CD8-positive, alpha-beta memory T cell (primary cell): Measurements from ENCODE around the gene ERICH4. TPM values are rescaled to one million over a fixed set of nuclear protein-coding genes. Genes with fewer than 3 reads are reported as not detected.

Source experiments
- CTCF ChIA-PET: fragments of 350-600 bp; sonication (Branson Sonifier 250); formaldehyde crosslinking; loops from one replicate; lab custom pipeline; 2021; ENCODE audit warnings: antibody characterized with exemption; lab: Charles Lee
- POLR2A ChIA-PET: fragments of 350-600 bp; sonication (Branson Sonifier 250); formaldehyde crosslinking; loops from one replicate; lab custom pipeline; 2021; ENCODE audit warnings: antibody characterized with exemption; lab: Charles Lee
- DNase-seq, 5 donors: peaks; one replicate each; pipeline versions ENCODE4 v3.0.0 to v3.0.0-alpha.2; 2020 to 2022; ENCODE audit warnings: mixed read lengths in 1 of 5
- H3K27ac ChIP-seq: one replicate; pipeline ENCODE4 v1.7.0; 2013; ENCODE audit warnings: low read depth, mild to moderate bottlenecking, low read length, moderate library complexity
- H3K27me3 ChIP-seq: 2 replicates; pipeline ENCODE4 v1.7.0; 2013; ENCODE audit warnings: low read length, mild to moderate bottlenecking; ENCODE audit not compliant: insufficient read depth, poor library complexity, severe bottlenecking
- H3K36me3 ChIP-seq: 2 replicates; pipeline ENCODE4 v1.7.0; 2013; ENCODE audit warnings: mild to moderate bottlenecking, low read length, moderate library complexity; ENCODE audit not compliant: insufficient read depth
- H3K4me1 ChIP-seq: 2 replicates; pipeline ENCODE4 v1.7.0; 2013; ENCODE audit warnings: mild to moderate bottlenecking, low read length, moderate library complexity; ENCODE audit not compliant: insufficient read depth
- H3K4me3 ChIP-seq: 2 replicates; pipeline ENCODE4 v1.7.0; 2013; ENCODE audit warnings: mild to moderate bottlenecking, low read length
- H3K9me3 ChIP-seq: 2 replicates; pipeline ENCODE4 v1.7.0; 2013; ENCODE audit warnings: mild to moderate bottlenecking, low read length
- H3K27ac Mint-ChIP-seq, 8 donors: one replicate each; pipeline ENCODE4 v1.8.0; 2020 to 2021; ENCODE audit warnings: mixed read lengths in 8 of 8, mild to moderate bottlenecking in 6 of 8, inconsistent platforms in 3 of 8, moderate library complexity in 3 of 8
- H3K27me3 Mint-ChIP-seq, 2 donors: one replicate each; pipeline ENCODE4 v1.8.0; 2020 to 2021; ENCODE audit warnings: mixed read lengths in 2 of 2, mild to moderate bottlenecking in 1 of 2, moderate library complexity in 1 of 2
- H3K36me3 Mint-ChIP-seq, 3 donors: one replicate each; pipeline ENCODE4 v1.8.0; 2020 to 2021; ENCODE audit warnings: mixed read lengths in 3 of 3, inconsistent platforms in 1 of 3, mild to moderate bottlenecking in 1 of 3
- H3K4me1 Mint-ChIP-seq, 3 donors: one replicate each; pipeline ENCODE4 v1.8.0; 2020 to 2021; ENCODE audit warnings: mixed read lengths in 3 of 3, inconsistent platforms in 1 of 3, mild to moderate bottlenecking in 1 of 3
- H3K4me3 Mint-ChIP-seq, 7 donors: one replicate each; pipeline ENCODE4 v1.8.0; 2020 to 2021; ENCODE audit warnings: mixed read lengths in 7 of 7, mild to moderate bottlenecking in 6 of 7, moderate library complexity in 4 of 7, inconsistent platforms in 2 of 7
- H3K9me3 Mint-ChIP-seq, 5 donors: one replicate each; pipeline ENCODE4 v1.8.0; 2020 to 2022; ENCODE audit warnings: mixed read lengths in 5 of 5, mild to moderate bottlenecking in 3 of 5, moderate library complexity in 2 of 5, inconsistent platforms in 1 of 5
- polyA plus RNA-seq: library from polyadenylated mRNA; unstranded; fragments of 300-500 nt; fragmentation: Illumina TruSeq; gene quantifications from one replicate; pipeline ENCODE4 v1.2.3, GENCODE V29; 2021
- total RNA-seq, 2 experiments: library from RNA; stranded (reverse); gene quantifications; one replicate each; pipeline ENCODE4 v1.2.3, GENCODE V29; 2021

The ERICH4 gene
- total and polyA plus RNA-seq, 3 experiments from 2014 or later, result not detected

DNA sequence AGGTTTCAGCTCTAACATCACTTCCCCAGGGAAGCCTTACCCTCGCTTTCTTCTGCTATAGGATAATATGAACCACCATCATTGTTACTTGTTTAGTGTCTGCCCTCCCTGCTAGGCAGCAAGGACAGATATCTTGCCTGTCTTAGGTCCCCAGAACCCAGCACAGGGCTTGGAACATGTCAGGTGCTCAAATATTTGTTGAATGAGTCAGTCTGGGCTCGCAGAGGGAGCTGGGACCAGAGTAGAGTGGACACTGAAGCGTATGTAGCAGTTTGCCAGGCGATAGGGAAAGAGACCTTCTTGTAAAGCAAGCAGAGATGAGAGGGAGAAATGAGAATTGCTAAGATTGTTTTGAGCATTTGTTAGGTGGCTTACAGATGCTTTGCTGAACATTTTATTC, 33.7 kb upstream of the ERICH4 start:
- peak overlapping the region in 7 of 8 donors; percentile 2 to 58 (median 53) for H3K27ac Mint-ChIP-seq
- no peaks in the 10 kb centered on the region for H3K9me3 Mint-ChIP-seq
- no peaks in the 10 kb centered on the region for H3K9me3 ChIP-seq
- peaks cover 0 to 49% (median 6%) of the 10 kb centered on the region in 3 donors for H3K36me3 Mint-ChIP-seq
- H3K27me3 Mint-ChIP-seq, result no peaks in the 10 kb centered on the region
- H3K4me3 Mint-ChIP-seq, result peak overlapping the region in 1 of 7 donors; percentile 20
- no peak for DNase-seq
- ChIA-PET CTCF (no interaction called here), POLR2A (no interaction called here)
- no peak overlapping the region for H3K4me3 ChIP-seq
- H3K27ac ChIP-seq, result peak overlapping the region; percentile 10
- H3K4me1 Mint-ChIP-seq, result peaks cover 13 to 25% (median 14%) of the 10 kb centered on the region in 3 donors
- peaks cover 10% of the 10 kb centered on the region for H3K36me3 ChIP-seq
- H3K27me3 ChIP-seq, result no peaks in the 10 kb centered on the region
- peaks cover 5% of the 10 kb centered on the region for H3K4me1 ChIP-seq

DNA sequence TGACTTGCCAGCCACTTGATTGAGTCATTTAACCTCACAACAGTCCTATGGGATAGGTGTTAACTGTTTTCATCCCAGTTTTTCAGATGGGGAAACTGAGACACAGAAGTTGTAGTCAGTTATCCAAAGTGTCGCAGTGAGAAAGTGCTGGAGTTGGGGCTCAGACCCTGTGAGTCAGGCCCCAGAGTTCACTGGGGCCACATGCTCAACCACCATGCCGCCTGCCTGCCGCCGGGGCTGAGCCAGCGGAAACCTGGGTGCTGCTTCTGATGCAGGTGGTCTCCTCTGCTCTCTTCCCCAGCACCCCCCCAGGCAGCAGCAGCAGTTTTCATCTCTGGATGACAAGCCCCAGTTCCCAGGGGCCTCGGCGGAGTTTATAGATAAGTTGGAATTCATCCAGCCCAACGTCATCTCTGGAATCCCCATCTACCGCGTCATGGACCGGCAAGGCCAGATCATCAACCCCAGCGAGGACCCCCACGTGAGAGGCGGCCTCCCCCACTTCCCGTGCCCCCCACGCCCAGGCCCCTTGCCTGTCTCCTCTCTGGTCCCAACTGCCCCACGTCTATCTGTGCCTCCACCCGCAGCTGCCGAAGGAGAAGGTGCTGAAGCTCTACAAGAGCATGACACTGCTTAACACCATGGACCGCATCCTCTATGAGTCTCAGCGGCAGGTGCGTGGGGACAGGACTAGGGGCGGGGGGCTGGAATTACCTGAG, 32.5 kb upstream of the ERICH4 start:
- H3K36me3 Mint-ChIP-seq, result peaks cover 0 to 58% (median 8%) of the 10 kb centered on the region in 3 donors
- H3K27me3 Mint-ChIP-seq, result no peaks in the 10 kb centered on the region
- Histone ChIP-seq H3K9me3 (no peaks in the 10 kb centered on the region), H3K4me3 (no peak overlapping the region), H3K27ac (no peak overlapping the region), H3K4me1 (peaks cover 5% of the 10 kb centered on the region), H3K27me3 (no peaks in the 10 kb centered on the region), H3K36me3 (peaks cover 21% of the 10 kb centered on the region)
- peaks cover 13 to 22% (median 14%) of the 10 kb centered on the region in 3 donors for H3K4me1 Mint-ChIP-seq
- H3K27ac Mint-ChIP-seq, result peak overlapping the region in 2 of 8 donors; percentile 12 to 87
- no peak for DNase-seq
- POLR2A ChIA-PET, result no interaction called here
- CTCF ChIA-PET, result interaction anchor here (0.6 kb wide), 1 partner anchor 19 kb away, joined by 3 read pairs; no protein-coding TSS in a partner anchor
- H3K9me3 Mint-ChIP-seq, result no peaks in the 10 kb centered on the region
- no peak overlapping the region for H3K4me3 Mint-ChIP-seq

DNA sequence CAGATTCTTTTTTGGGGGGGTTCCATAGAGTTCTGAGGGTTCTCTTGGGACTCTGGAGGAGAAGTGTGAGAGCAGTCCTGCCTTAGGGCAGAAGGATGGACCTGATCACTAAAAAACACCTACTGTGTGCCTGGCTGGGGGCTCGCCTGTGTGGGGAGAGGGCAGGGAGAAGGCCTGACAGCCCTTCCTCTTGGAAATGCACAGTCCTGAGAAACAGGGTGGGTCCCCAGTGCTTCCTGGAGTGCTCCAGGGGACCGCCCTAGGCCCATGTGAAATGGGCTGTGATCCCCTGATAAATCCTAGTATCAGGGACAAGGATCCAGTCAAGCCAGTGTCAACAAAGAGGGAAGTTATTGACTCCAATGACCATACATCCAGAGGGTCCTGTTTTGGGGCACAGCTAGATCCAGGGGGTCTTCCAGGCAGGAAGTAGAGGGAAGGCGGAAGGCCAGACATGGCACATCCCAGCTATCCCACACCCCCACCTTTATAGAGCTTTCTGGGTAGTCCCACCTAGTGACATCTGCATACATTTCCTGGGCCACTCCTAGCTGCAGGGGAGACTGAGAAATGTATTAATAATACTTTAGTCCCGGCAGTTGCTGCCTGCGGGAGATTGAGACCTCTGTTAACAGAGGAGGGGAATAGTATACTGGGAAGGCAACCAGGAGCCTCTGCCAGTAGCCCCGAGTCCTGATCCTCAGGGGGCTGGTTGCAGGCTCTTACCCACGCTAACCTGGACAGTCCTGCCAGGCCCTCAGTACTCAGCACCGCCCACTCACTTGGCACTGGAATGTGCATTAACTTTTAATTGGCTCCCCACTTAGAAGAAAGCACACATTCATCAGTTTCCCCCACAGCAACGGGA, 31.6 kb upstream of the ERICH4 start:
- no peaks in the 10 kb centered on the region for H3K27me3 Mint-ChIP-seq
- H3K36me3 ChIP-seq, result peaks cover 24% of the 10 kb centered on the region
- peaks cover 5% of the 10 kb centered on the region for H3K4me1 ChIP-seq
- no peak for DNase-seq
- H3K4me3 Mint-ChIP-seq, result no peak overlapping the region
- H3K36me3 Mint-ChIP-seq, result peaks cover 0 to 63% (median 8%) of the 10 kb centered on the region in 3 donors
- no peak overlapping the region for H3K27ac ChIP-seq
- H3K27me3 ChIP-seq, result no peaks in the 10 kb centered on the region
- peaks cover 13 to 22% (median 14%) of the 10 kb centered on the region in 3 donors for H3K4me1 Mint-ChIP-seq
- H3K4me3 ChIP-seq, result no peak overlapping the region
- no peaks in the 10 kb centered on the region for H3K9me3 Mint-ChIP-seq
- ChIA-PET CTCF (no interaction called here), POLR2A (no interaction called here)
- no peak overlapping the region for H3K27ac Mint-ChIP-seq
- no peaks in the 10 kb centered on the region for H3K9me3 ChIP-seq

DNA sequence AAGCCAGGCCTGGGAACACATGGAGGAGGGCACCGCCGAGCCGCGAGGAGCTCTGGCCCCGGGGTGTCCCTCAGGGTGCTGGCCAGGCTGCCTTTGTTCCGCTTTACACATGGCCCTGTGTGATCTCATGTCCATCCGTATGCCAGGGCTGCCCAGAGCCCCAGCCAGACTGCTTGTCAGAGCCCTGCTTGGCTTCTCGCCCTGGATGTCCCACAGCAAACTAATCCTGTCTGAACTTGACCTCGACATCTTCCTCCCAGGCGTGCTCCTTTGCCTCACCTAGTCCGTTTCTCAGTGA, 31.0 kb upstream of the ERICH4 start:
- peaks cover 0 to 65% (median 8%) of the 10 kb centered on the region in 3 donors for H3K36me3 Mint-ChIP-seq
- H3K4me3 Mint-ChIP-seq, result no peak overlapping the region
- H3K4me1 ChIP-seq, result peaks cover 5% of the 10 kb centered on the region
- H3K9me3 ChIP-seq, result no peaks in the 10 kb centered on the region
- H3K27ac Mint-ChIP-seq, result no peak overlapping the region
- no peak overlapping the region for H3K27ac ChIP-seq
- H3K4me3 ChIP-seq, result no peak overlapping the region
- peaks cover 27% of the 10 kb centered on the region for H3K36me3 ChIP-seq
- H3K27me3 Mint-ChIP-seq, result no peaks in the 10 kb centered on the region
- no peaks in the 10 kb centered on the region for H3K27me3 ChIP-seq
- H3K4me1 Mint-ChIP-seq, result peaks cover 13 to 20% (median 14%) of the 10 kb centered on the region in 3 donors
- ChIA-PET CTCF (no interaction called here), POLR2A (no interaction called here)
- DNase-seq, result no peak
- H3K9me3 Mint-ChIP-seq, result no peaks in the 10 kb centered on the region

GRCh38 chr19:41412953-41413352, 30.0 kb upstream of the ERICH4 start:
- Mint-ChIP-seq H3K27ac (no peak overlapping the region), H3K27me3 (no peaks in the 10 kb centered on the region), H3K36me3 (peaks cover 0 to 69% (median 7%) of the 10 kb centered on the region in 3 donors), H3K4me1 (peaks cover 11 to 18% (median 13%) of the 10 kb centered on the region in 3 donors), H3K9me3 (no peaks in the 10 kb centered on the region), H3K4me3 (no peak overlapping the region)
- peaks cover 5% of the 10 kb centered on the region for H3K4me1 ChIP-seq
- H3K36me3 ChIP-seq, result peaks cover 27% of the 10 kb centered on the region
- no peak overlapping the region for H3K27ac ChIP-seq
- POLR2A ChIA-PET, result no interaction called here
- H3K9me3 ChIP-seq, result no peaks in the 10 kb centered on the region
- CTCF ChIA-PET, result interaction anchor here (0.9 kb wide), 1 partner anchor 49 kb away, joined by 3 read pairs; the partner anchor contains the start of gene B9D2
- no peaks in the 10 kb centered on the region for H3K27me3 ChIP-seq
- DNase-seq, result no peak
- no peak overlapping the region for H3K4me3 ChIP-seq

DNA sequence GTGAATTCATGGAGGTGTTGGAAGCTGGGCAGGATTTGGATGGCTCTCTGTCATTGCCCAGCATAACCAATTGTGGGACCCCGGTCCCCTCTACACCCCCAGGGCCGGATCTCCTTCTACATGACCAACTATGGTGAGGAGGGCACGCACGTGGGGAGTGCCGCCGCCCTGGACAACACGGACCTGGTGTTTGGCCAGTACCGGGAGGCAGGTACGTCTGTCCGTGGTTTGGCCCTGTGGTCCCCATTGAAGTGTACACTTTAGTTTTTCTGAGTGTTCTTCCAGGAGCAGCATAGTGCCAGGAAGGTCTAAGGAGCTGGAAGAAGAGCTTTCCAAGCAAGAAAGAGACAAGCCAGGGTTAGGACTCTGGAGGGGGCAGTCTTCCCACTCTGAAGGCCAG, 29.0 kb upstream of the ERICH4 start:
- Histone ChIP-seq H3K27me3 (no peaks in the 10 kb centered on the region), H3K9me3 (no peaks in the 10 kb centered on the region), H3K27ac (no peak overlapping the region), H3K4me3 (no peak overlapping the region), H3K4me1 (peaks cover 5% of the 10 kb centered on the region), H3K36me3 (peaks cover 27% of the 10 kb centered on the region)
- POLR2A ChIA-PET, result no interaction called here
- CTCF ChIA-PET, result no interaction called here
- Mint-ChIP-seq H3K27me3 (no peaks in the 10 kb centered on the region), H3K4me1 (peaks cover 11 to 16% (median 13%) of the 10 kb centered on the region in 3 donors), H3K27ac (peak overlapping the region in 1 of 8 donors; percentile 87), H3K9me3 (no peaks in the 10 kb centered on the region), H3K36me3 (peaks cover 0 to 79% (median 10%) of the 10 kb centered on the region in 3 donors), H3K4me3 (no peak overlapping the region)
- DNase-seq, result no peak

GRCh38 chr19:41414461-41414860, 28.5 kb upstream of the ERICH4 start:
- Mint-ChIP-seq H3K9me3 (no peaks in the 10 kb centered on the region), H3K27ac (peak overlapping the region in 2 of 8 donors; percentile 70 to 79), H3K36me3 (peaks cover 0 to 81% (median 10%) of the 10 kb centered on the region in 3 donors), H3K4me3 (no peak overlapping the region), H3K27me3 (no peaks in the 10 kb centered on the region), H3K4me1 (peaks cover 8 to 11% (median 9%) of the 10 kb centered on the region in 3 donors)
- Histone ChIP-seq H3K27ac (no peak overlapping the region), H3K4me3 (no peak overlapping the region), H3K4me1 (peaks cover 5% of the 10 kb centered on the region), H3K9me3 (no peaks in the 10 kb centered on the region), H3K27me3 (no peaks in the 10 kb centered on the region), H3K36me3 (peaks cover 27% of the 10 kb centered on the region)
- ChIA-PET CTCF (no interaction called here), POLR2A (no interaction called here)
- DNase-seq, result no peak

GRCh38 chr19:41415154-41415571, 27.8 kb upstream of the ERICH4 start:
- Mint-ChIP-seq H3K36me3 (peaks cover 0 to 83% (median 10%) of the 10 kb centered on the region in 3 donors), H3K9me3 (no peaks in the 10 kb centered on the region), H3K27ac (no peak overlapping the region), H3K4me3 (no peak overlapping the region), H3K27me3 (no peaks in the 10 kb centered on the region), H3K4me1 (peaks cover 2 to 5% (median 3%) of the 10 kb centered on the region in 3 donors)
- Histone ChIP-seq H3K27me3 (no peaks in the 10 kb centered on the region), H3K9me3 (no peaks in the 10 kb centered on the region), H3K27ac (no peak overlapping the region), H3K36me3 (peaks cover 32% of the 10 kb centered on the region), H3K4me3 (no peak overlapping the region), H3K4me1 (no peaks in the 10 kb centered on the region)
- CTCF ChIA-PET, result no interaction called here
- no peak for DNase-seq
- POLR2A ChIA-PET, result no interaction called here
